ENCODE data around the gene PIGU.

Gene PIGU

DNA sequence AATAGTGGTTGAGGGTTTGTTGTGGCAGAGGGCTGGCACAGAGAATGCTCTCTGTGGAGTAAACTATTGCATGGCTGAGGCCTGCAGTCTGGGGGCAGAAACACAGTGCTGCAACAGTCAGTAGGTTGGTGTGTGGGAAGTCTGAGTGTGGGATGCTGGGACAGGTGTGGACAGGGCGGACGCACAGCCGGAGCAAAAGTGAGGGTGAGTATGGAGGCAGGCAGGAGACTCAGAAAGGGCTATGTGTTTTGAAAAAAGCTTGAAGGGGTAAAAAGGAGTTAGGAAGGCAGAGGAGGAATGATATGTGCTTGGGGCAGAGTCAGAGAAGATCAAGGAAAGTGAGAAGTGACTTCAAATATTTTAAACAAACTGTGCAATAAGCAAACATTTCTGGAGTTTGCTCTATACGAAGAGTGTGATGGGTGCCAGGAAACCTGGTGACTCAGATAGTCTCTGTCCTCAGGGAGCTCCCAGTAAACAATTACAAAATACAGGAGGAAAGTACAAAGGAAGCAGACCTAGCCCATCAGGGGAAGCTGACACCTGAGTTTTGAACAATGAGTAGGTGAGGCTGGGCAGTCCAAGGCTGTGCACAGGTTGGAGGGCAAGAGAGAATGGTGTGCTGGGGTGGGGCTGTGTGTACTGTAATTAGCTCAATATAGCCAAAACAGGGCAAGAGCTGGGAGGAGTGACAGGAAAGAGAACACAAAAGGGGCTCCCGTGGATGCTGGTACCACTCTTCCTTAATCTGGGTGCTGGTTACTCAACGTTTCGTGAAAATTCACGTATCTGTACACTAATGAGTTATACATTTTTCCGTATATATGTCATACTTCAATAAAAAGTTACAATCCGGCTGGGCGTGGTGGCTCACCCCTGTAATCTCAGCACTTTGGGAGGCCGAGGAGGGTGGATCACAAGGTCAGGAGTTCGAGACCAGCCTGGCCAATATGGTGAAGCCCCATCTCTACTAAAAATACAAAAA lies 55.2 kb downstream of the PIGU start:
- no peak for TF ChIP-seq GATA3 (IDR thresholded peaks at IDR 0.05; ENCODE audit: low read depth, low read length)
- no peak for TF ChIP-seq GATA2 (IDR thresholded peaks at IDR 0.05; ENCODE audit: low read depth, low read length)

DNA sequence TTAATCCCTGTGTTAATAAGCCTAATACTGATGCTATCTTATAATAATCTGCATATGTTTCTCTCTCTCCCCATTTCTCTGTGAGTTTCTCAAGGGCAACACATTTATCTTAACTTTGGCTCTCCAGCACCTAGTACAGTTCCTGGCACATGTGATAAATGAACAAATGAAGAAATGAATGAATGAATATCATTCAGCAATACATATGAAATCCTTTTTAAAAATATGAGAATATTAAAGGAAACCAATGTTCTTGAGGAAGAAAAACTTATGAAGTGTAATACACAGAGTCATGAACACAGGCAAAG lies 55.9 kb downstream of the PIGU start:
- TF ChIP-seq GATA2 (IDR thresholded peaks at IDR 0.05; ENCODE audit: low read depth, low read length) = no peak
- no peak for TF ChIP-seq GATA3 (IDR thresholded peaks at IDR 0.05; ENCODE audit: low read depth, low read length)

DNA sequence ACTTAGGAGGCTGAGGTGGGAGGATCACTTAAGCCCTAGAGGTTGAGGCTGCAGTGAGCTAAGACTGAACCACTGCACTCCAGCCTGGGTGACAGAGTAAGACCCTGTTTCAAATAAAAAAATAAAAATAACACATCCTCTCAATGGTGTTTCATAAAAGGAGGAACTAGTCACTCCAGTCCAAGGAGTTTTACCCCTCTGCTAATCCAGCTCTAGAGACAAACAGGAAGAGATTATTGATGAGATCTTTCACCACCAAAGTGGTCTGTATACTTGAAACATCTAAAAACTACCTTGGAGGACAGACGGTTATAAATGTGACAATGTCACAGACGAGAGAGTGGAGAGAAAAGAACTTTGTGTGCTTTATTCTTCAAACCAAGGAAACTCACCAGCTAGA lies 58.2 kb downstream of the PIGU start:
- TF ChIP-seq GATA3 (IDR thresholded peaks at IDR 0.05; ENCODE audit: low read depth, low read length) (no peak), GATA2 (IDR thresholded peaks at IDR 0.05; ENCODE audit: low read depth, low read length) (no peak)

DNA sequence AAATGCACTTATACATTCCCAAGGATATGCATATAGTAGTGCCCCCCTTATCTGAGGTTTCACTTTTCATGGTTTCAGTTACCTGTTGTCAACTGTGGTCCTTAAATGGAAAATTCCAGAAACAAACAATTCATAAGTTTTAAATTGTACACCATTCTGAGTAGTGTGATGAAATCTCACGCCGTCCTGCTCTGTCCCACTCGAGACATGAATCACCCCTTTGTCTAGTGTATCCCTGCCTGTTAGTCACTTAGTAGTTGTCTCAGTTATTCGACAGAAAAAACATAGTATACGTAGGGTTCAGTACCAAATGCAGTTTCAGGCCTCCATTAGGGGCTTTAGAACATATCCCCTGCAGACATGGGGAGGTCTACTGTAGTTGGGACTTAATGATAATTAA lies 61.4 kb downstream of the PIGU start:
- TF ChIP-seq GATA3 (IDR thresholded peaks at IDR 0.05; ENCODE audit: low read depth, low read length) (no peak), GATA2 (IDR thresholded peaks at IDR 0.05; ENCODE audit: low read depth, low read length) (no peak)

DNA sequence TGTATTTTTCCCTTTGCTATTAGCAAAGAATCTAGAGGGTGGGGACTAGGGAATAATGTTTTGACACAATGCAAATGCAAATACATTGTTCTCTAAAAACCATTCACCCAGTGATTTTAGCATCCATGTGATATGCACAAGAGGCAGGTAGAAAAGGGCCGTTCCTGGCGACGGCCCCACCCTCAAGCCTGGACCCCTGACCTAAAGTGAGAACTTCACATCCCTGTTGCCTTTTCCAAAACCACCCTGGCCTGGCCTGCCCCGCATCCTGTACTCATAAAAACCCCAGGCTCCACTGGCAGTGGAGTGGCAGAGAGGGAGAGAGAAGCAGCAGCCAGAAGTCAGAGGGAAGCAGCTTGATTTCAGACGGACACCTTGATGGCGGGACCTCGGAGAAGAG lies 69.8 kb downstream of the PIGU start:
- TF ChIP-seq GATA3 (IDR thresholded peaks at IDR 0.05; ENCODE audit: low read depth, low read length) = no peak
- TF ChIP-seq GATA2 (IDR thresholded peaks at IDR 0.05; ENCODE audit: low read depth, low read length) = no peak

DNA sequence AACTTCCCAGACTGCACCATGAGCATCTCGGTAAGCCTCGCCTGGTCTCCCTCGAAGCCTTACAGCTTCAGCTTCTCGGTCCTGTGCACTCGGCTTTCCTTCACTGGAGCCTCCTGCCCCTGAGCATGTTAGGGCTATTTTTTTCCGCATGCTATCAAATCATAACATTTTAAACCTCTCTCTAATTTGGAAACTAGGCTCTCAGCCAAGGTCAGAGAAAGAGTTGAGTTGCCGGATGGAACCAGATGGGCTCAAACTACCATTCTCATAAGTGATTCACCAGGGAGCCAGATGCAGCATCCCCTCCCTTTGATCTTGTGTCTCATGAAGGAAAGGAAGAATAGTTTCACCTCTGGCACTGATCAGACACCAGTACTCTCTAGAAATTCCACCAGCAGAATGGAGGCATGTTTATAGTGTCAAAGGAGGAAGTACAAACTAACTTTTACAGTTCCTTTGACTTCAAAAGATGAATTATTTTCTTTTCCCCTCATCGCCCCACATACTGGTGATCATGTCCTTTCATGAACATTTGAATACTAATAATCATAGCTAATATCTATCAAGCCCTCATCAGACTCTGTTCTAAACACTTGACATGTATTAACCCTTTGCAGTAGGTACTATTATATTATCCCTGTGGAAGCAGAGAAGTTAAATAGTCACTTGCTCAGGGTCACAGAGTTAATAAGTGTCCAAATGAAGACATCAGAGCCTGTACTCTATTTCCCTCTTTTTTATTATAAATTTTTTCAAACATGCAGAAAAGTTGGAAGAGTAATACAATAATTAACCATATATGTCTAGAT lies 71.7 kb downstream of the PIGU start:
- TF ChIP-seq GATA3 (IDR thresholded peaks at IDR 0.05; ENCODE audit: low read depth, low read length) = no peak
- TF ChIP-seq GATA2 (IDR thresholded peaks at IDR 0.05; ENCODE audit: low read depth, low read length) = no peak

DNA sequence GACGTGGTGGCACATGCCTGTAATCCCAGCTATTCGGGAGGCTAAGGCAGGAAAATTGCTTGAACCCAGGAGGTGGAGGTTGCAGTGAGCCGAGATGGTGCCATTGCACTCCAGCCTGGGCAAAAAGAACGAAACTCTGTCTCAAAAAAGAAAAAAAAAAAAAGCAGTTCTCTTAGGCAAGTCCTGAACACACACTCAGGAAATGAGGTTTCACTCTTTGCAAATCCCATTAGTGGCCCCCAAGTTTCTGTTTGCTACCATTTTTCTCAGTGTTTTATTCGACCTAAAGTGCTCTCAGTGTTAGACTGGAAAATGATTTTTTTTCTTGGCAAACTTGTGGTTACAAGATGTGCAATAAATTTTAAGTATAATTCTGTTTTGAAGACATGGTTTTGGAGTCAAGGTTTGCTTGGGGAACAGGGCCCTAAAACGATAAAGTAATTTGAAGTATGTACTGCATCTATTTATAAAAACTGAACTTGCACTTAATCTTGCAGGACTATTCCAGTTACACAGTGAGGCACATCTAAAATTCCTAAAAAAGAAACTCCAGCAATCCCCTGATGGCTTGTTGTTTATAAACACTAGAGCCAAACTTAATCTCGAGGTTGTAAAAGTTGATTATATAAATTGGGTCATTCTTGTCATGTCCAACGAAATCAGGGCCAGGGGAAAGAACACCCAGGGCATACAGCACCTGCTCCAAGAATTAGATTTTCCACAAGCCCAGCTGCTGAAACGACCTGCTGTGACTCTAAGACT lies 75.8 kb downstream of the PIGU start:
- TF ChIP-seq GATA3 (IDR thresholded peaks at IDR 0.05; ENCODE audit: low read depth, low read length) = no peak
- TF ChIP-seq GATA2 (IDR thresholded peaks at IDR 0.05; ENCODE audit: low read depth, low read length) = no peak

DNA sequence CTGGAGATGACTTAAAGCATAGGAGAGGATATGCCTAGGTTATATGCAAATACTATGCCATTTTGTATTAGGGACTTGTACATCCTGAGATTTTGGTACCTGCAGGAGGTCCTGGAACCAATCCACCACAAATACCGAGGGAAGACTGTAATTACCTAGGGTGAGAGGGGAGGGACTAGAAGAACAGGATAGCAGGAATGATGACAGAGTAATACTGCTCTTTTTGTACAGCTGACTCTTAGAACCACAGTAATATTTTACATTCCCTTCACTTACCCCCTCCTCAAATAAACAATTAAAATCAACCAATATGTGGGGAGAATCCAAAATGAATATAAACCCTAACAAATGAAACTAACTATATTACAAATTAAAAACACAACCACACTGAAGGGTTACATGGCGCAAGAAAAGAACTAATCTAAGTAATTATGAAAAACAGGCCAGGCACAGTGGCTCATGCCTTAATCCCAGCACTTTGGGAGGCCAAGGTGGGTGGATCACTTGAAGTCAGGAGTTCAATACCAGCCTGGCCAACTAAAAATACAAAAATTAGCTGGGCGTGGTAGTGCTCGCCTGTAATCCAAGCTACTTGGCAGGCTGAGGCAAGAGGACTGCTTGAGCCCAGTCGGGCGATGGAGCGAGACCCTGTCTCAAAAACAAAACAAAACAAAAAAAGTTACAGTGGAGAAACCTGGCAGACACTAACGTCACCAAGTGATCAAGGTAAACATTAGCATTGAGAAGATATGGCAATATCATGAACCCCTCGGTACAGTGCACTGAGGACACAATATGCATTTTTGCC lies 81.3 kb downstream of the PIGU start:
- TF ChIP-seq GATA2 (IDR thresholded peaks at IDR 0.05; ENCODE audit: low read depth, low read length) = no peak
- no peak for TF ChIP-seq GATA3 (IDR thresholded peaks at IDR 0.05; ENCODE audit: low read depth, low read length)

DNA sequence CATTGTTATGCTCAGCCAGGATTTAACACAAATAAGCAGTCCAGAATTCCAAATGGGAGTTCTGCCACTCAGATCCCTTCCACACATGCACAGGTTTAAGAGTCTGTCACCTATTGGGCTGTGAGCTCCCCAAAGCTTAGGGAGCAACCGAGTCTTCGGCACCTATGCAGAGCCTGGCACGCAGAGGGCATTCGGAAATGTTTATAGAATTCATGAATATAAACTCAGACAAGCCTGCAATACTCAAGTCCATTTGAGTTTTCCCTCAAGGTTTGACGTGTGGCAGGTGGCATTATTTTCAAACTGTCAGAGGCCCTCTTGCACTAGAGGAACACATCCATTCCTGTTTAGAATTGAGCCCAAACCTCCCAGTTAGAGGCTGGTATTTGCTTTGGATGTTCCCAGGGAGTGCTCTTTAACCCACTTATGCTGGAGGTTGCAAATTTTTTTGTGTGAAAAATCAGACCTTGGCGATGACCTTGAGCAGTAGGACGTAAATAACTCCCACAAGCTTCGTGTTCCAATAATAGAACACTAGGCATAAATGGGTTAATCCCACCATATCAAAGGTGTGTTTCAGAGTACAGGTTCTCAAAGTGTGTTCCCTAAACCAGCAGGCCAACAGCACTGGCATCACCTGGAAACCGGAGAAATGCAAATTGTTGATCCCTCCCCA lies 90.3 kb downstream of the PIGU start:
- TF ChIP-seq GATA3 (IDR thresholded peaks at IDR 0.05; ENCODE audit: low read depth, low read length) (no peak), GATA2 (IDR thresholded peaks at IDR 0.05; ENCODE audit: low read depth, low read length) (no peak)

DNA sequence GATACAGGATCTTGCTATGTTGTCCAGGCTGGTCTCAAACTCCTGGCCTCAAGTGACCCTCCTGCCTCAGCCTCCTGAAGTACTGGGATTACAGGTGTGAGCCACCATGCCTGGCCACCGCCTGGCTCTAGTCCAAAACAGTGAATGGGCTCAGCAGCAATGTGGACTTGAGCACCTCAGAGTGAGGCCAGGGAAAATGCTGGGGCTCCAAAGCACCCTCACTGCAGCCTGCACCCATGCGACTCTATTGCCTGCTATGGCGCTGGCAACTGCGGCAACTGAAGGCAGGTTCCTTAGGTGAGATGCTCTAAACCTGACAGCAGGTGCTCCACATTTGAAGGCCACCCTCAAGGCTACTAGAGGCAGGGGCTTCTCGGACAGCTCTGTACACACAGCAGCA lies 91.9 kb downstream of the PIGU start:
- TF ChIP-seq GATA3 (IDR thresholded peaks at IDR 0.05; ENCODE audit: low read depth, low read length) (no peak), GATA2 (IDR thresholded peaks at IDR 0.05; ENCODE audit: low read depth, low read length) (no peak)

DNA sequence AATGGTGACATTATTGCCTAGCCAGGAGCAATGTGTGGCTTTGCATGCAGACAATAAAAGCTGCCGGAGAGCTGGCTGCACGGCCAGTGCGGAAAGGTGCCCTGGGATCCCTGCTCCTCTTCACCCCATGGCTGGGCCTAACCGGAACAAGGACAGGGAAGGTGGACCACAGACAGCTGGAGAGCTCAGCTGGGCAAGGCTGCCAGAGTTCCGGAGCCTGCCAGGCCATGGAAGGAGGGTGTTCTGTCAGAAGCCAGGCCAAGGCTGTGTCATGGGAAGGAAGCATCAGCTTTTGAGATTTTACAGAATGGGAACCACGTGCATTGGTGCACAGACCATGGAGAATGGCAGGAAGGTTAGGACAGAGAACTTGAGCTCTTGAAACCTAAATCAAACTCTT lies 93.3 kb downstream of the PIGU start:
- TF ChIP-seq GATA3 (IDR thresholded peaks at IDR 0.05; ENCODE audit: low read depth, low read length) (no peak), GATA2 (IDR thresholded peaks at IDR 0.05; ENCODE audit: low read depth, low read length) (no peak)

DNA sequence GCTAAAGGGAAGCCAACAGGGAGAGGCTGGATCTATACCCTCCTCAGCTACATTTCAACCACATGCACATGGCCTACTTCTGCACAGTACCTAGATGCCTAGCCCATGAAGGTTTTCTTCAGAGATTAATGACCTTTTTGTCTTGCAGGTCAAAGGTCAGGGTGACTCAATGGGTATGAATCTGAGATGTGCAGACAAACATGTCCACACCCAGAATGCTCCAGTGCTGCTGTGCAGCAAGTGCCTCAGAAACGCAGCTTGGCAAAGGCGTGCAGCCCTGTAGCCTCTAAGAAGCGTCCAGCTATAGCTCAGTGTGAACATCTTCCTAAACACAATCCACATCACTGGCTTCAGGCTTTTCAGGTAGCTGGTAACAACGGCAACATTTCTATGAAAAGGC lies 94.0 kb downstream of the PIGU start:
- no peak for TF ChIP-seq GATA2 (IDR thresholded peaks at IDR 0.05; ENCODE audit: low read depth, low read length)
- no peak for TF ChIP-seq GATA3 (IDR thresholded peaks at IDR 0.05; ENCODE audit: low read depth, low read length)

DNA sequence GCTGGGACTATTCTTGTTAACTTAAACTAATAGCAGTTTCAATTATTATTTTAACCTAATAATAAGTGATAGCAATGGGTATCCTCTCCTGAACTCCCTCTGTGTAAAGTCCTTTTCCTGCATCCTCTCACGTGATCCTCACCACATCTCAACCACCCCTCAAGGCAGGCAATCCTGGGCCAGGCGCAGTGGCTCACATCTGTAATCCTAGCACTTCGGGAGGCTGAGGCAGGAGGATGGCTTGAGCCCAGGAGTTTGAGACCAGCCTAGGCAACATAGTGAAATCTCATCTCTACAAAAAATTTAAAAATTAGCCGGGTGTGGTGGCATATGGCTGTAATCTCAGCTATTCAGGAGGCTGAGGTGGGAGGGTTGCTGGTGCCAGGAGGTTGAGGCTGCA lies 94.7 kb downstream of the PIGU start:
- TF ChIP-seq GATA2 (IDR thresholded peaks at IDR 0.05; ENCODE audit: low read depth, low read length) (no peak), GATA3 (IDR thresholded peaks at IDR 0.05; ENCODE audit: low read depth, low read length) (no peak)

Measured in SH-SY5Y (cell line).